ENCODE measurements around the gene PRSS53.

PRSS53 gene

DNA sequence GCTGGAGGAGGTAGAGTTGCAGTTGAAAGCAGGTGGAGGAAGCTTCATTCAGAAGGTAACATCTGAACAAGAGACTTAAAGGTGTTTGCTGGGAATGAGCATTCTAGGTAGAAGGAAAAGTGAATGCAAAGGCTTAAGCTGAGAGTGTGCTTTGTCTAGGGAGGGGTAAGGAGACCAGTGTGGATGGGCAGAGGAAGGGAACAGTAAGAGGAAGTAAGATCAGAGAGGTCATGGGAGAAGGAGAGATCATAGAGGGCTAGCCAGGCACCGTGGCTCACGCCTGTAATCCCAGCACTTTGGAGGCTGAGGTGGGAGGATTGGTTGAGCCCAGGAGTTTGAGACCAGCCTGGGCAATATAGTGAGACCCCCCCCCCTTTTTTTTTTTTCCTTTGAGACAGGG is 52.1 kb downstream of the PRSS53 start:
- DNase-seq, result no peak

DNA sequence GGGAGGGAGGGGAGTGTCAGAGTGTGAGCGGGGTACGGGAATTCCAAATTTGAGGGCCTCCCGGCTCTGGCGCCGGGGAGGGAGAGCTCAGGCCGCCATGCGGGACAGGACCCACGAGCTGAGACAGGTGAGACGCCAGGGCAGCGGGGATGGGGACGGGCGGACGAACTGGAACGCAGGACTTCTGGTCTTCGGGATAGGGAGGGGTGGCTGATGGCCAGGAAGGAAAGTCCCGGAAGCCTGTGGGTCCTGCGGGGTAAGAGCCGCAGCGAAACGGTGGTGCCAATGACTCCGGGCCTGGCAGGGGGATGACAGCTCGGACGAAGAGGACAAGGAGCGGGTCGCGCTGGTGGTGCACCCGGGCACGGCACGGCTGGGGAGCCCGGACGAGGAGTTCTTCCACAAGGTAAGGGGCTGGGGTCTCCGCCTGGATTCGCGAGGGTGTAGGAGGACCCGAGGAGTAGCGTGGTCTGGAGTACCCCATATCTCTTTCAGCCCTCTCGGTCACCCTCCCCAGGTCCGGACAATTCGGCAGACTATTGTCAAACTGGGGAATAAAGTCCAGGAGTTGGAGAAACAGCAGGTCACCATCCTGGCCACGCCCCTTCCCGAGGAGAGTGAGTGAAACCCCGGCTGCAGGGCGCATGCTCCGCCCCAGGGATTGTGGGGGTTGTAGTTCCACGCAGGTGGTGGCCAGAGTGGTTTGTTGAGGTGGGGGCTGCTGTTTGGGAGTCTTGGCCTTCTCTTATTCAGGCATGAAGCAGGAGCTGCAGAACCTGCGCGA is 54.8 kb downstream of the PRSS53 start:
- DNase-seq, result peak; percentile 89
